ENCODE results near the gene GRB2. TPM values are rescaled to one million over a fixed set of nuclear protein-coding genes. Genes with fewer than 3 reads are reported as not detected.

The GRB2 gene
- polyA plus RNA-seq, 3 donors = 164 to 338 (median 262) TPM

DNA sequence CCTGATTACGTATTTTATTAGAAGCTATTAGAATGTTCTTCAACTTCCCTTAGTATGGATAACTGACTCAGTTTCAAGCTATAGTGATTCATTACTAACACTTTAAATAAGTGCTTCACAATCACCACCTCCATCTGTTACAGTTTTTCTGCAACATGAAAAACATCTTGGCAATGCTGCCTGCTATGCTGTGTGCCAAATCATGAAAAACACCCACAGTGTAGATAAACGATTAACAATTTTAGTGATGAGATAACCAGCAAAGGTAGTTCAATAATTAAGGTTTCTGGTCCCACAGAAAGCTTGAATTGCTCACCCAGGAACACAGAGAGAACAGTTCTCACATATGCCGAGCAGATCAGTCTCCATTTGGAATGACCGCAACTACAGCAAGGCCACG is 64.8 kb downstream of the GRB2 start:
- WGBS (ENCODE audit: insufficient coverage) = 100% methylated on average over 1 of the region's 5 CpGs
- H3K27me3 ChIP-seq (ENCODE audit: control insufficient read depth in 2 of 2, insufficient read depth in 2 of 2, low read length in 2 of 2) = no peaks in the 10 kb centered on the region
- peaks cover 2 to 12% of the 10 kb centered on the region in 2 donors for H3K36me3 ChIP-seq (replicated peaks in 1 of 2; ENCODE audit: control insufficient read depth in 1 of 2, insufficient read depth in 2 of 2, low read length in 2 of 2)
- Mint-ChIP-seq H3K36me3 (peaks cover 9 to 21% of the 10 kb centered on the region in 2 donors), H3K27ac (peak overlapping the region in 4 of 7 donors; percentile 41 to 91 (median 49)), H3K4me3 (no peak overlapping the region), H3K27me3 (ENCODE audit: low read depth in 3 of 3) (peaks cover 0 to 2% (median 0%) of the 10 kb centered on the region in 3 donors), H3K9me3 (no peaks in the 10 kb centered on the region), H3K4me1 (peaks cover 86% of the 10 kb centered on the region)
- H3K27ac ChIP-seq (ENCODE audit: low read depth in 1 of 2, low read length in 2 of 2) = peak overlapping the region in 1 of 2 donors; percentile 60
- no peak overlapping the region for H3K9ac ChIP-seq (ENCODE audit: insufficient read depth, low read length, poor library complexity, severe bottlenecking)
- H3K4me3 ChIP-seq (replicated peaks in 1 of 3; ENCODE audit: low read depth in 2 of 3, low read length in 3 of 3) = no peak overlapping the region
- intact Hi-C loops (cut with micrococcal nuclease) = loop anchor here in 1 of 2 donors (10.0 kb wide), 1 partner anchor 54 kb away; no protein-coding TSS in a partner anchor
- H3K4me2 ChIP-seq (replicated peaks; ENCODE audit: extremely low read depth, low read length, poor library complexity, severe bottlenecking) = peak overlapping the region; percentile 6
- no peak overlapping the region for H2AFZ ChIP-seq (ENCODE audit: insufficient read depth, low read depth, low read length, poor library complexity, severe bottlenecking)
- peaks cover 78 to 84% of the 10 kb centered on the region in 2 donors for H3K4me1 ChIP-seq (ENCODE audit: control insufficient read depth in 1 of 2, insufficient read depth in 2 of 2, low read length in 2 of 2)
- no peak for DNase-seq
- H3K9me3 ChIP-seq (replicated peaks in 1 of 2; ENCODE audit: control insufficient read depth in 1 of 2, insufficient read depth in 1 of 2, low read length in 2 of 2) = no peaks in the 10 kb centered on the region
- TF ChIP-seq, protein P1, sequence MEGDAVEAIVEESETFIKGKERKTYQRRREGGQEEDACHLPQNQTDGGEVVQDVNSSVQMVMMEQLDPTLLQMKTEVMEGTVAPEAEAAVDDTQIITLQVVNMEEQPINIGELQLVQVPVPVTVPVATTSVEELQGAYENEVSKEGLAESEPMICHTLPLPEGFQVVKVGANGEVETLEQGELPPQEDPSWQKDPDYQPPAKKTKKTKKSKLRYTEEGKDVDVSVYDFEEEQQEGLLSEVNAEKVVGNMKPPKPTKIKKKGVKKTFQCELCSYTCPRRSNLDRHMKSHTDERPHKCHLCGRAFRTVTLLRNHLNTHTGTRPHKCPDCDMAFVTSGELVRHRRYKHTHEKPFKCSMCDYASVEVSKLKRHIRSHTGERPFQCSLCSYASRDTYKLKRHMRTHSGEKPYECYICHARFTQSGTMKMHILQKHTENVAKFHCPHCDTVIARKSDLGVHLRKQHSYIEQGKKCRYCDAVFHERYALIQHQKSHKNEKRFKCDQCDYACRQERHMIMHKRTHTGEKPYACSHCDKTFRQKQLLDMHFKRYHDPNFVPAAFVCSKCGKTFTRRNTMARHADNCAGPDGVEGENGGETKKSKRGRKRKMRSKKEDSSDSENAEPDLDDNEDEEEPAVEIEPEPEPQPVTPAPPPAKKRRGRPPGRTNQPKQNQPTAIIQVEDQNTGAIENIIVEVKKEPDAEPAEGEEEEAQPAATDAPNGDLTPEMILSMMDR (IDR thresholded peaks at IDR 0.05) = no peak
- H3K79me2 ChIP-seq (ENCODE audit: insufficient read depth, low read length) = peaks cover 98% of the 10 kb centered on the region
- H4K20me1 ChIP-seq (ENCODE audit: insufficient read depth, low read length) = peaks cover 98% of the 10 kb centered on the region

DNA sequence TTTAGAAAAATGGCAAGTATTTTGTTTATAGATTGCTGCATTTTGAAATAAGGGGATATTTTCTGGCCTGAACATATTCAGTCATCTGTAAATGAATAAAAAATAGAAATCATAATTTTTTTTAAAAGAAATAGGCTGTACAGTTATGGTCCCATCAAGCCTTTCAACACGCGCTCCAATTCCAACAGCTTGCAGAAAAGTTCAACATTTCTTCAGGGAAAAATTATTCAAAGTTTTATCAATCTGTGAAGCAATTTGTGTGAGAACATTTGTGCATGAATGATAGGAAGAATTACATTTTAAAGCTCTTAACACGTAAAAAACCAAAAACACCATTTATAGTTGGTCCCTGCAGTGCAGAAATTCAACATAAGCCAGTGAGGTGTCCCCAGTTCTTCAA is 65.5 kb downstream of the GRB2 start:
- TF ChIP-seq, protein P1 (IDR thresholded peaks at IDR 0.05) = no peak
- no peaks in the 10 kb centered on the region for H3K27me3 ChIP-seq (ENCODE audit: control insufficient read depth in 2 of 2, insufficient read depth in 2 of 2, low read length in 2 of 2)
- H3K9ac ChIP-seq (ENCODE audit: insufficient read depth, low read length, poor library complexity, severe bottlenecking) = no peak overlapping the region
- Mint-ChIP-seq H3K9me3 (no peaks in the 10 kb centered on the region), H3K4me1 (peaks cover 84% of the 10 kb centered on the region), H3K4me3 (no peak overlapping the region), H3K36me3 (peaks cover 10 to 21% of the 10 kb centered on the region in 2 donors), H3K27me3 (ENCODE audit: low read depth in 3 of 3) (peaks cover 0 to 2% (median 0%) of the 10 kb centered on the region in 3 donors), H3K27ac (peak overlapping the region in 4 of 7 donors; percentile 41 to 89 (median 86))
- no peak overlapping the region for H3K4me3 ChIP-seq (replicated peaks in 1 of 3; ENCODE audit: low read depth in 2 of 3, low read length in 3 of 3)
- H4K20me1 ChIP-seq (ENCODE audit: insufficient read depth, low read length) = peaks cover 98% of the 10 kb centered on the region
- intact Hi-C loops (cut with micrococcal nuclease) = loop anchor here in 1 of 2 donors (10.0 kb wide), 1 partner anchor 55 kb away; no protein-coding TSS in a partner anchor
- peak overlapping the region; percentile 46 to 77 for H3K27ac ChIP-seq (ENCODE audit: low read depth in 1 of 2, low read length in 2 of 2)
- peaks cover 98% of the 10 kb centered on the region for H3K79me2 ChIP-seq (ENCODE audit: insufficient read depth, low read length)
- H3K4me1 ChIP-seq (ENCODE audit: control insufficient read depth in 1 of 2, insufficient read depth in 2 of 2, low read length in 2 of 2) = peaks cover 71 to 78% of the 10 kb centered on the region in 2 donors
- WGBS (ENCODE audit: insufficient coverage) = no CpG with 5 or more reads among the region's 3 CpGs
- H3K4me2 ChIP-seq (replicated peaks; ENCODE audit: extremely low read depth, low read length, poor library complexity, severe bottlenecking) = no peak overlapping the region
- peaks cover 2 to 13% of the 10 kb centered on the region in 2 donors for H3K36me3 ChIP-seq (replicated peaks in 1 of 2; ENCODE audit: control insufficient read depth in 1 of 2, insufficient read depth in 2 of 2, low read length in 2 of 2)
- H3K9me3 ChIP-seq (replicated peaks in 1 of 2; ENCODE audit: control insufficient read depth in 1 of 2, insufficient read depth in 1 of 2, low read length in 2 of 2) = no peaks in the 10 kb centered on the region
- H2AFZ ChIP-seq (ENCODE audit: insufficient read depth, low read depth, low read length, poor library complexity, severe bottlenecking) = no peak overlapping the region
- DNase-seq = no peak
